Suprapubic skin (tissue), 4 donors: ENCODE results near the gene AKT1. TPM values are rescaled to one million over a fixed set of nuclear protein-coding genes. Genes with fewer than 3 reads are reported as not detected.

ENCODE experiments used
- DNase-seq, 2 donors: peaks; one replicate each; pipeline ENCODE4 v3.0.0-alpha.2; 2019; ENCODE audit warnings: low spot score in 2 of 2
- H3K27ac ChIP-seq: fragments of 200-600 bp; sonication (generic); one replicate; pipeline ENCODE4 v1.5.1; 2019
- H3K27me3 ChIP-seq: fragments of 200-600 bp; sonication (generic); one replicate; pipeline ENCODE4 v1.5.1; 2019
- H3K36me3 ChIP-seq: fragments of 200-600 bp; sonication (generic); one replicate; pipeline ENCODE4 v1.5.1; 2019
- H3K4me1 ChIP-seq: fragments of 200-600 bp; sonication (generic); one replicate; pipeline ENCODE4 v1.5.1; 2019
- H3K4me3 ChIP-seq: fragments of 200-600 bp; sonication (generic); one replicate; pipeline ENCODE4 v1.5.1; 2019; ENCODE audit warnings: mild to moderate bottlenecking
- H3K9me3 ChIP-seq: fragments of 200-600 bp; sonication (generic); one replicate; pipeline ENCODE4 v1.5.1; 2019
- CTCF ChIP-seq, 2 donors: fragments of 200-600 bp in 1 of 2; fragments of 450-650 bp in 1 of 2; sonication (generic) in 1 of 2; IDR thresholded peaks; one replicate each; pipeline ENCODE4 v1.5.1; 2016 to 2019; ENCODE audit warnings: antibody characterized with exemption in 2 of 2, mild to moderate bottlenecking in 1 of 2, moderate library complexity in 1 of 2
- EP300 ChIP-seq: sonication (generic); formaldehyde crosslinking; IDR thresholded peaks from one replicate; pipeline ENCODE4 v1.6.1; 2017; ENCODE audit warnings: antibody characterized with exemption
- POLR2A ChIP-seq, 2 donors: fragments of 450-650 bp; IDR thresholded peaks; one replicate each; pipeline ENCODE4 v1.6.1; 2017; ENCODE audit warnings: antibody characterized with exemption in 2 of 2, mild to moderate bottlenecking in 2 of 2, moderate library complexity in 2 of 2
- POLR2AphosphoS5 ChIP-seq, 3 donors: sonication (generic); formaldehyde crosslinking; IDR thresholded peaks; one replicate each; pipeline ENCODE4 v1.6.1; 2017; ENCODE audit warnings: antibody characterized with exemption in 3 of 3
- WGBS: methylation state at CpG from one replicate; pipeline ENCODE4 v1.1.5; 2018; 5-methylcytosine and 5-hydroxymethylcytosine counted together
- total RNA-seq, 4 donors: library from RNA; depleted of rRNA; stranded (reverse); fragments of >200 nt; gene quantifications; one replicate each; pipeline ENCODE4 v1.1.0, GENCODE V29; 2016

The AKT1 gene
- total RNA-seq, 4 donors from 2014 or later, result 63.1 to 77.6 (median 70.4) TPM

DNA sequence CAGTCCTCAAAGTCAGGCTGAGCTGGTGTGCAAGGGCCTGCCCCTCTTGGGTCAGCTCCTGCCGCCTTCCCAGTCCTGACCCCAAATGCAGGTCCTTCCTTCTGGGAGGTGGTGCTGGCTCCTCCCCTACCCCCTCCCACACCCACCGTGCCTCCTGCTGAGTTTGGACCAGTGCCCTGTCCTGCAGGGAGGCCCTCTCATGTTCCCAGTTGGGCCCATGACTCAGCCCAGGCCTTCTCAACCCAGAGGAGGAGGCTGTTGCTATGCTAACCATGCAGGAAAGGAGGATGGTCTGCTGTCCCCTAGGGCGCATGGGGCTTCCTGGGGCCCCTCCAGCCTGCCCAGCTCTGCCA, 9.8 kb upstream of the AKT1 start:
- WGBS, result no CpG with 5 or more reads among the region's 3 CpGs
- no peaks in the 10 kb centered on the region for H3K36me3 ChIP-seq
- H3K27ac ChIP-seq, result no peak overlapping the region
- no peak for DNase-seq
- H3K4me3 ChIP-seq, result no peak overlapping the region
- H3K27me3 ChIP-seq, result no peaks in the 10 kb centered on the region
- no peaks in the 10 kb centered on the region for H3K9me3 ChIP-seq
- peaks cover 19% of the 10 kb centered on the region for H3K4me1 ChIP-seq
- TF ChIP-seq POLR2A (IDR thresholded peaks at IDR 0.05) (no peak), CTCF (IDR thresholded peaks at IDR 0.05) (no peak), EP300 (no peak), POLR2AphosphoS5 (IDR thresholded peaks at IDR 0.05) (no peak)

DNA sequence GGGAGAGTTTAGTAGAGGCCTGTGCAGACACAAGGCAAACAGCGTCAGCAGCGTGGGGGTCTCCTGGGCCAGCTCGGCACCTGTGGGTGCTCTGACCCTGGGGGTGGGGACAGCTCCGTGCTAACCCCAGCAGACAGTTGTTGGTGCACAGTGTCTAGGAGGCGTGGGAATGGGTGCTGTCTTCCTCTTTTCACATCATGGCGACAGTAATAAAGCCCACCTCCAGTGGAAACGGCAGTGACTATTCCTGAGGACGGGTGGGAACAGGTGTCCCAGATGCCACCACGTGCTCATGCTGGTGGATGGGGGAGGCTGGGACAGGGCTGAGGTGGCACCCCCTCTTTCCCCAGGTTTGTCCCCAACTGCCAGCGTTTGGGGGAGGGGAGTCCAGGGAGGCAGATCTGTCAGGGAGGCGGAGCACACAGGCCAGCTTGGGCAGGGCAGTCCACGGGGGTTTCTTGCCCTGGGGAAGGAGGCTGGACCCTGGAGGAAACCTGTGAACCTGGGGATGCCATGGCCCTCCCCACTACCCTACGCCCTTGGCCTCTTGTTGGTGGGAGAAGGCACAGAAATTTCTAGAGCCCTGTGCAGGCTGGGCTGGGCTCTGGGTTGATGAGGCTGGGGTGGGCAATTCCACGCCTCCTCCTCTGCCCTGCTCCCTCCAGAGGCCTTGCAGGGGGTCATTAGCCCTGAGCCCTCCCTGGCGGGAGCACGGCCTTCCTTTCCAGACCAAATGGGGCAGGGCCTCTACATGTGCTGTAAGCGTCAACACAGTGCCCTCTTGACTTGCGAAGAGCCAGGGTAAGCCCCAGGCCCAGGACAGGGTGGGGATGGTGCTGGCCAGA, 9.2 kb upstream of the AKT1 start:
- H3K9me3 ChIP-seq, result no peaks in the 10 kb centered on the region
- peaks cover 24% of the 10 kb centered on the region for H3K4me1 ChIP-seq
- TF ChIP-seq POLR2AphosphoS5 (IDR thresholded peaks at IDR 0.05) (no peak), EP300 (no peak)
- no peak overlapping the region for H3K4me3 ChIP-seq
- WGBS, result 91% methylated on average over 9 of the region's 18 CpGs
- no peaks in the 10 kb centered on the region for H3K27me3 ChIP-seq
- H3K27ac ChIP-seq, result no peak overlapping the region
- H3K36me3 ChIP-seq, result no peaks in the 10 kb centered on the region
- DNase-seq, result no peak

- no peak overlapping the region for H3K4me3 ChIP-seq
- H3K36me3 ChIP-seq, result no peaks in the 10 kb centered on the region
- TF ChIP-seq CTCF (IDR thresholded peaks at IDR 0.05), result no peak
- no peak for TF ChIP-seq EP300
- TF ChIP-seq POLR2A (IDR thresholded peaks at IDR 0.05), result no peak
- no peak for TF ChIP-seq POLR2AphosphoS5 (IDR thresholded peaks at IDR 0.05)
- peaks cover 27% of the 10 kb centered on the region for H3K4me1 ChIP-seq
- 80% methylated on average over 12 of the region's 15 CpGs for WGBS
- H3K27me3 ChIP-seq, result no peaks in the 10 kb centered on the region
- DNase-seq, result no peak
- H3K9me3 ChIP-seq, result no peaks in the 10 kb centered on the region
- H3K27ac ChIP-seq, result no peak overlapping the region
Observed at GRCh38 chr14:104803912-104804410, 8.4 kb upstream of the AKT1 start.

DNA sequence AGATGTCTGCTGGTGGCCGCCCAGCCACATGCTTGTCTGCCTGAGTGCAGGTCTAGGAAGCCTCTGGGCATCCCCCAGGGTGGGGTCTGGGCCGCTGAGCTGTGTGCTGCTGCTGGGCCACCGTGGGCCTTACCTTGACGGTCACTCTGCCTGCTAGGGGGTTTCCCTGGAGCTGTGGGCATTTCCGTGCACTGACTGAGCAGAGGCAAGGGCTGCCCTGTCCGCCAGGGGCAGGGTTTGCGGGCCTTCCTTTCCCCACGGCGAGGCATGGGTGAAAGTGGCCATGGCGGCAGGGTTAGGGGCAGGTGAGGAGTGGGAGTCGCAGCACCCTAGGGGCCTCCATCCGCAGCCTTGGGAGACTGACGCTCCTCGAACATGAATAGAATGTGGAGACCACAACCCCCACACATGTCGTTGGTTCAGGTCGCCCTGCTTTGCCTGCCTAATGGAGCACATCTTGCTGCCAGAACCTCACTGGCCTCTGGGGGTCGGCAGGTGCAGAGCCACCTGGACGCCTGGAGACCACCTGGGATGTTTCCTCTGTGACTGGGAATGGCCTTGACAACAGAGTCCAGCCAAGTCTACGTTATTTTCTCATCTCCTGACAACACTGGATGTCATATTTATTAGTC, 7.8 kb upstream of the AKT1 start:
- 65% methylated on average over 4 of the region's 19 CpGs for WGBS
- no peak overlapping the region for H3K4me3 ChIP-seq

More for the DNA sequence above, 7.8 kb upstream of the AKT1 start:
- Histone ChIP-seq H3K36me3 (no peaks in the 10 kb centered on the region), H3K27me3 (no peaks in the 10 kb centered on the region), H3K27ac (no peak overlapping the region), H3K4me1 (peaks cover 27% of the 10 kb centered on the region), H3K9me3 (no peaks in the 10 kb centered on the region)
- DNase-seq, result no peak
- TF ChIP-seq POLR2A (IDR thresholded peaks at IDR 0.05) (no peak), POLR2AphosphoS5 (IDR thresholded peaks at IDR 0.05) (no peak), EP300 (no peak), CTCF (IDR thresholded peaks at IDR 0.05) (no peak)
